Measurements from ENCODE around the gene GBX2. TPM values are rescaled to one million over a fixed set of nuclear protein-coding genes. Genes with fewer than 3 reads are reported as not detected.
A peak's percentile ranks its signal among the peaks of the same experiment; 100 is the strongest.

GBX2 gene
- total RNA-seq, 1 experiment from 2014 or later, result 25.6 TPM

- peaks cover 40% of the 10 kb centered on the region for H3K4me1 Mint-ChIP-seq
- TF ChIP-seq ZNF263 (CRISPR knock-in tag; IDR thresholded peaks at IDR 0.05; ENCODE audit: low read depth) (no peak), CDX4 (CRISPR knock-in tag; IDR thresholded peaks at IDR 0.05; ENCODE audit: borderline replicate concordance) (no peak), SMAD4 (CRISPR knock-in tag; IDR thresholded peaks at IDR 0.05) (no peak), HMGA2 (CRISPR knock-in tag; IDR thresholded peaks at IDR 0.05) (no peak), ERG (CRISPR knock-in tag; IDR thresholded peaks at IDR 0.05) (no peak), GABPB1 (CRISPR knock-in tag; IDR thresholded peaks at IDR 0.05) (no peak), ZNF121 (CRISPR knock-in tag; IDR thresholded peaks at IDR 0.05) (no peak), JAZF1 (CRISPR knock-in tag; IDR thresholded peaks at IDR 0.05) (no peak), CREB1 (CRISPR knock-in tag; IDR thresholded peaks at IDR 0.05) (no peak), NFYB (CRISPR knock-in tag; conservative IDR thresholded peaks at IDR 0.05; ENCODE audit: low read depth) (no peak), IRF2 (CRISPR knock-in tag; IDR thresholded peaks at IDR 0.05; ENCODE audit: borderline replicate concordance, low read depth) (no peak), ZNF416 (CRISPR knock-in tag; IDR thresholded peaks at IDR 0.05) (no peak), NFE2L1 (CRISPR knock-in tag; IDR thresholded peaks at IDR 0.05) (no peak)
- no peak overlapping the region for H3K27ac Mint-ChIP-seq
- H3K27me3 Mint-ChIP-seq (ENCODE audit: low read depth), result peaks cover 84% of the 10 kb centered on the region
- POLR2A ChIA-PET, result interaction anchor here (1.3 kb wide), 1 partner anchor 13 kb away, joined by 4 read pairs; no protein-coding TSS in a partner anchor
- DNase-seq (ENCODE audit: low spot score), result no peak
- CTCF ChIA-PET, result interaction anchor here (1.0 to 3.6 kb wide), 6 partner anchors 14 to 392 kb away, joined by 4 to 30 read pairs (median 6); no protein-coding TSS in a partner anchor
- H3K9me3 Mint-ChIP-seq, result peaks cover 7% of the 10 kb centered on the region
- H3K4me3 Mint-ChIP-seq, result peak overlapping the region; percentile 53
- H3K36me3 Mint-ChIP-seq, result peaks cover 3% of the 10 kb centered on the region; the same call in 1 of the 2 replicates
- no peak for ATAC-seq
Measured at GRCh38 chr2:236157815-236158498, 10.2 kb downstream of the GBX2 start.

- Mint-ChIP-seq H3K9me3 (peaks cover 13% of the 10 kb centered on the region), H3K27me3 (ENCODE audit: low read depth) (peaks cover 83% of the 10 kb centered on the region), H3K36me3 (peaks cover 9% of the 10 kb centered on the region), H3K4me1 (peaks cover 36% of the 10 kb centered on the region), H3K4me3 (no peak overlapping the region), H3K27ac (no peak overlapping the region)
- ChIA-PET CTCF (no interaction called here), POLR2A (no interaction called here)
- DNase-seq (ENCODE audit: low spot score), result no peak
- TF ChIP-seq SP1 (CRISPR knock-in tag; conservative IDR thresholded peaks at IDR 0.05) (no peak), ZNF425 (CRISPR knock-in tag; conservative IDR thresholded peaks at IDR 0.05) (no peak), ZNF317 (CRISPR knock-in tag; IDR thresholded peaks at IDR 0.05; ENCODE audit: borderline replicate concordance, low read depth) (no peak), HMGA2 (CRISPR knock-in tag; IDR thresholded peaks at IDR 0.05) (no peak), GTF2I (CRISPR knock-in tag; conservative IDR thresholded peaks at IDR 0.05) (no peak), ZNF263 (CRISPR knock-in tag; IDR thresholded peaks at IDR 0.05; ENCODE audit: low read depth) (no peak), TEAD1 (CRISPR knock-in tag; IDR thresholded peaks at IDR 0.05) (no peak), MLX (CRISPR knock-in tag; IDR thresholded peaks at IDR 0.05) (no peak), NFYB (CRISPR knock-in tag; conservative IDR thresholded peaks at IDR 0.05; ENCODE audit: low read depth) (no peak)
- ATAC-seq, result no peak
Measured at GRCh38 chr2:236157366-236157765, 10.8 kb downstream of the GBX2 start.

Data from WTC11 (cell line).